Measurements from ENCODE around the gene SNX30. TPM values are rescaled to one million over a fixed set of nuclear protein-coding genes. Genes with fewer than 3 reads are reported as not detected.

Gene SNX30
- total RNA-seq, 1 experiment from 2014 or later = 24.8 TPM

DNA sequence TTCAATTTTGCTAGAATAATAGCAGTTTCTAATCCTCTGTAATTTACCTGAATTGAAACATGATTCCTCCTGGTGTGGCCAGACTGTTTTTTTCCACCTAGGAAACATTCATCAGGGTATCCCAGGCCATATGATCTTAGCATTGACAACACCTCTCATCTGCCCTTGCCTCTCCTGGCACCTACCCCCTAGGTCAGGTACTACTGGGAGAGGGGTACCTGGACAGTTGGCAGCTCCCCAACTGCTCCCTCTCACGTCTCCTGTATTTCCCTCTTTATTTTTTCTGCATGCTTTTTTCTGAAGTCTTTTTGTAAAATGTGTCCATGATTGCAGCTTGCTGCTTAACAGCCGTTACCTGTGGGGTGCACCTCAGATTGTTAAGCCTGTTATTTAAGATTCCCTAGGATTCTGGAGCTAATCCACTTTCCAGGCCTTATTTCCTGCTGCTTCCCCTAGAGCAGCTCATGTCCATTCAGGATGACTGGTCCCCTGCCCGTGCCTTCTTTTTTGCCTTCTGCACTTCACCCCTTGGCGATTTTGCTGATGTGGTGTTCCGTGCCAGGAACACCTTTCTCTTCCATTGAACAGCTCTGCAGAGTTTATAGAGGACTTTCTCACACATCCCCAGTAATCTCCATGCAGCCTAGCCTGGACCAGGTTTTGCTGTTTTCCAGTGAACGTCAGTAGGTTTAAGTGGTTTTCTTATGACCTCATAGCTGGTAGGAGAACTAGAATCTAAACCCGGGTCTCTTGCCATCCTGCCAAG lies 33.6 kb downstream of the SNX30 start:
- H3K27me3 ChIP-seq = no peaks in the 10 kb centered on the region
- H3K4me1 ChIP-seq = no peaks in the 10 kb centered on the region
- no peaks in the 10 kb centered on the region for H3K9me3 ChIP-seq (replicated peaks)
- H3K27ac ChIP-seq = no peak overlapping the region
- DNase-seq = peak; percentile 12 to 35
- H3K4me3 ChIP-seq = no peak overlapping the region
- H3K36me3 ChIP-seq = no peaks in the 10 kb centered on the region

GRCh38 chr9:112785986-112786385 lies 35.4 kb downstream of the SNX30 start:
- Histone ChIP-seq H3K36me3 (no peaks in the 10 kb centered on the region), H3K27me3 (no peaks in the 10 kb centered on the region), H3K4me1 (no peaks in the 10 kb centered on the region), H3K27ac (no peak overlapping the region), H3K4me3 (no peak overlapping the region), H3K9me3 (replicated peaks) (no peaks in the 10 kb centered on the region)
- DNase-seq = no peak

DNA sequence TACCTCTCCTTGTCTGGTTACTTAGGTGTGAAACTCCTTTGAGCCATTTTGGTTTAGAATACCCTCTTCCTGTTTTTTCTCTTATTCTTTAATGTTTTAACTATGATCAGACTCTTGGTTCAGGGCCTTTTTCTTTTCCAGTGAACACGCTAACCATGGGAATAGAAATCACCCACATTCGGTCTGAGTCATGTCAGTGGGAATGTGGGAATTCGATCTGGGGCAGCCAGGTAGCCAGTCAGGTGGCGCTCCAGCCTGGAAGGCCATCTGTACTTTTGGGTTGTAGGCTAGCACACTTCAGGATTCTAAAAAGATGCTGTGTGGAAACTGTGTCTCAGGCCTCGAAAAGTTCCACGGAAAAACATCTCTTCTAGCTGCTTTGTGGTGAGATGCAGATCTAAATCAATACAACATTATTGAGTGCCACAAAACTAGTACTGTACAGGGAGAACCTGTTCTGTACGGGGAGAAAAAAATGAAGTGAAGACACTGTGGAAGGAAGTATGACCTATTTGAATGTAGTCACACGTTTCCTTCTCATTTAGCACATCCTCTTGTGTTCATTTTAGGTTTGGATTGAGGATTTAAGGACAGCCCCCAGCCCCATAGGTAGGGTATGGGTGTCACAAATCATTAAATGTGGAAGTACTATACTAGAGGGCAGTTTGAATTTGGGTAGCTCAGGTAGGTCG lies 36.4 kb downstream of the SNX30 start:
- Histone ChIP-seq H3K4me3 (no peak overlapping the region), H3K27ac (no peak overlapping the region), H3K9me3 (replicated peaks) (no peaks in the 10 kb centered on the region), H3K36me3 (no peaks in the 10 kb centered on the region), H3K27me3 (no peaks in the 10 kb centered on the region), H3K4me1 (no peaks in the 10 kb centered on the region)
- no peak for DNase-seq

- H3K4me1 ChIP-seq = no peaks in the 10 kb centered on the region
- H3K9me3 ChIP-seq (replicated peaks) = no peaks in the 10 kb centered on the region
- H3K27ac ChIP-seq = no peak overlapping the region
- no peak for DNase-seq
- H3K36me3 ChIP-seq = no peaks in the 10 kb centered on the region
- H3K27me3 ChIP-seq = no peaks in the 10 kb centered on the region
- H3K4me3 ChIP-seq = no peak overlapping the region
Measured at GRCh38 chr9:112787978-112788377, 37.4 kb downstream of the SNX30 start.

DNA sequence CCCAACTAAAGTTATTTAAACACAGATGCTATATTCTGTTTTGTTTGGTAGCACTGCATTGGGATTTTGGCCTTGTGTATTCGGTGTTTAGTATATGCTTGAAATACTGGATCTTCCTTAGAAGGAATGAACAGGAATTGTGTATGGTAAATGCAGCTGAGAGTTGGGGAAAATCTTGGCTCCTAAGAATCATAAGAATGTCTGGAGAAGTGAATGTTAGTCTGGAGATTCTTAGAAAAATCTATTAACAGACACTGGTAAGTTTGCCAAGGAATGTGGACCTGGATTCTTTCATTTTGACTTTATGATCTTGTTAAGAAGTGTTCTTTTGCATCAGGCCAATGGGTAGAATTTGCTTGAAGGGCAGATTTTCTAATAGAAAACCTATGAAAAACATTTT lies 38.9 kb downstream of the SNX30 start:
- H3K27ac ChIP-seq = no peak overlapping the region
- H3K4me3 ChIP-seq = no peak overlapping the region
- no peak for DNase-seq
- no peaks in the 10 kb centered on the region for H3K27me3 ChIP-seq
- no peaks in the 10 kb centered on the region for H3K36me3 ChIP-seq
- no peaks in the 10 kb centered on the region for H3K9me3 ChIP-seq (replicated peaks)
- H3K4me1 ChIP-seq = no peaks in the 10 kb centered on the region

DNA sequence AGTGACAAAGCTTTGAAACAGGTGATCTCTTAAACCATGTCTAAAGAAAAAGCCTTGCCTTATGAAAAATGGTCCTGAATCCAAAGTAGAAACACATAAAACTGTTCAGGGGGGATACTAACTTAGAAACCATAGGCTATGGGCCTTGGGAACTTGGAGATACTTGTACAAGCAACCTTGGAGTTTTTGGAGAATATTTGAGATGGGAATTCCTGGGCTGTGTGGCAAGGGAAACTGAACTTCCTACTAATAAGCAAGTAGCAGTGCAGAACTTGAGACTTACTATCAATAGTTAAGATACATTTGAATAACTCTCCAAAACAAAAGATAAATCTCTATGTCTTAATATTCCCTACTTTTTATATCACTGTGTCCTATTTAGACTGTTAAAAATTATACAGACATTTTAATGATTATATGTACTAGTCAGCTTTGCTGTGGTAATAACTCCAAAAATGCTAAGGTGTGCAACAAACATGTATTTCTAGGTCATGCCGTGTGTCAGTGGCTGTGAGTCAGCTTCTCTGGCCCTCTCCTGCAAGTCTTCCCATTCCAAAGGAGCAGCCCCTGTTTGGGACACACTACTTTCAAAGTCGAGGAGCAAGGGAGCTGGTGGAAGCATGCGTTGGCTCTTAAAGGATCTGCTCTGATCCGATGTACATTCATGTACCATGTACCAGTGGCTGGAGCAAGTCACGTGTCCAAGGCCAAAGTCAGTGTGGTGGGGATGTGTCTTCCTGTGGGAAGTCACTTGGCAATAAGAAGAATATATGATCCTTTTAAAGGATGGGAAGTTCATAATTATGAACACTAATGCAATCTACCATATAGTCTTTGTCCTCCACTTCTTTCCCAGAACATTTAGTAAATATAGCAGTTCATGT lies 39.6 kb downstream of the SNX30 start:
- Histone ChIP-seq H3K4me3 (no peak overlapping the region), H3K36me3 (no peaks in the 10 kb centered on the region), H3K4me1 (no peaks in the 10 kb centered on the region), H3K27ac (no peak overlapping the region), H3K9me3 (replicated peaks) (no peaks in the 10 kb centered on the region), H3K27me3 (no peaks in the 10 kb centered on the region)
- DNase-seq = no peak

DNA sequence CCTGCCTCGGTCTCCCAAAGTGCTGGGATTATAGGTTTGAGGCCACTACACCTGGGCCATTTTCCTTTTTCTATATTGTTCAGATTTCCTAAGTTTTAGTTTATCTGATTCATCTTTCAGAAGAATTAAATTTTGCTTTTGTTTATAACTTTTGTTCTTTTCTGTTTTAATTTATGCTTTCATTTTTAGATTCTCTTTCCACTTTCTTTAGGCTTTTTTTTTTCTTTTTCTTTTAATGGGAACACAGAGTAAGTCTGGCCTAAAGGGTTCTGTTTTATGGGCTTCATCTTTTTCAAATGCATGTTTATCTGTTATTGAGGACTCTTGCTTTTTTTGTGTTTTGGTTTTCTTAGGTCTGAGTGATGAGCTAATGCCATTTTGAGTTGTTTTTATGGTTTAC lies 42.1 kb downstream of the SNX30 start:
- DNase-seq = no peak
- Histone ChIP-seq H3K9me3 (replicated peaks) (no peaks in the 10 kb centered on the region), H3K36me3 (no peaks in the 10 kb centered on the region), H3K4me1 (no peaks in the 10 kb centered on the region), H3K27me3 (no peaks in the 10 kb centered on the region), H3K27ac (no peak overlapping the region), H3K4me3 (no peak overlapping the region)

DNA sequence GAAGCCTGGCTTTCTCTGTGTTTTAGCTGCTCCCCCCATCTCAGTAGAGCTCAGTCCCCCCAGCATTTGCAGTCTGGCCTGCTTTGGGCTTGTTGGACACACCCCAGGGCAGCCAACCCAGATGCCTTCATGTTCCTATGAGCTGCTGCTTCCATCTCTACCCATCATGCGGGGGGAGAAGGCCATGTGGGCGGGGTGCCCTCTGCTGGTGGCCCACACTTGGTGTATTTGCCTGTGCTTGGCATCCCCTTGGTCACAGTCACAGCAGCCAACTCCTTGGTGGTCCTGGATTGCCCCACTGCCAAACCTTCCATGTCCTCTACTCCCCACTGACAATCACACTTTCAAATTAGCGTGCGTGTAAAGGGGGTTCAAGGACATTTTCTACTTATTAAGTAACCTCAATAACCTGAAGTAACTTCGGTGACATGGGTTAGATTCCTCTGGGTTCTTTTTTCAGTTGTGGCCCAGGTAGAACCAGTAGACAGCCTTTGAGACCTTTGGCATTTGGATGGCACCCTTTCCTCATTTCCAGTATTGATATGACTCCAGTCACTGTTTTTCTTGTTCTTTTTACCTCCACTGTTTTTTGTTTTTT lies 42.8 kb downstream of the SNX30 start:
- Histone ChIP-seq H3K4me1 (no peaks in the 10 kb centered on the region), H3K4me3 (no peak overlapping the region), H3K36me3 (no peaks in the 10 kb centered on the region), H3K27me3 (no peaks in the 10 kb centered on the region), H3K27ac (no peak overlapping the region), H3K9me3 (replicated peaks) (no peaks in the 10 kb centered on the region)
- DNase-seq = peak; percentile 79 to 85

- Histone ChIP-seq H3K27me3 (no peaks in the 10 kb centered on the region), H3K9me3 (replicated peaks) (no peaks in the 10 kb centered on the region), H3K4me1 (no peaks in the 10 kb centered on the region), H3K27ac (no peak overlapping the region), H3K4me3 (no peak overlapping the region), H3K36me3 (no peaks in the 10 kb centered on the region)
- no peak for DNase-seq
Measured at GRCh38 chr9:112794731-112795130, 44.2 kb downstream of the SNX30 start.

- no peaks in the 10 kb centered on the region for H3K4me1 ChIP-seq
Measured at GRCh38 chr9:112795921-112796320, 45.4 kb downstream of the SNX30 start.

GRCh38 chr9:112796485-112796884 lies 45.9 kb downstream of the SNX30 start:
- Histone ChIP-seq H3K27me3 (no peaks in the 10 kb centered on the region), H3K27ac (no peak overlapping the region), H3K4me3 (no peak overlapping the region), H3K36me3 (no peaks in the 10 kb centered on the region), H3K9me3 (replicated peaks) (no peaks in the 10 kb centered on the region), H3K4me1 (no peaks in the 10 kb centered on the region)
- no peak for DNase-seq

More at GRCh38 chr9:112795921-112796320, 45.4 kb downstream of the SNX30 start:
- no peak for DNase-seq
- Histone ChIP-seq H3K4me3 (no peak overlapping the region), H3K27ac (no peak overlapping the region), H3K9me3 (replicated peaks) (no peaks in the 10 kb centered on the region), H3K27me3 (no peaks in the 10 kb centered on the region), H3K36me3 (no peaks in the 10 kb centered on the region)

DNA sequence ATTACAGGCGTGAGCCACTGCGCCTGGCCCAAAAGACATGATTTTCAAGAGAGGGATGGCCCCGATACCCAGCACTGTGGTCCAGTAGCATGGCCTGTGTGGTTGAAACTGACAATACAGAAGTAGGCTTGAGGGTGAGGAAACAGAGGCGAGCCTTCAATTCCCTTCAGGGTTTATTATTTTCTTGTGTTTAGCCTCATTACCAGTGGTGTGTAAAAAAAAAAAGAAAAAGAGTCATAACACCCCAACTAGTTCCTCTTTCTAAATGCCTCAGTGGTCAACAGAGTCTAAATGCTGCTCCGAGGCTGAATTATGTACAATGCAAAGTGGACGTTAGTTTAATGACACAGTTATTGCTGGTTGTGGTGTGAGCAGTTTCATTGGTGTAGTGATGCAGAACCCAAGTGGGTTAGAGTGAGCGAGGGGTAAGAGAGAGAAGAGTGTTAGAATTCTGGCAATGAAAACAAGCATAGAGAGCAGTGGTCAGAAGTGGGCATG lies 58.8 kb downstream of the SNX30 start:
- no peaks in the 10 kb centered on the region for H3K4me1 ChIP-seq
- H3K36me3 ChIP-seq = peaks cover 4% of the 10 kb centered on the region; the same call in 1 of the 2 replicates
- no peak overlapping the region for H3K4me3 ChIP-seq
- H3K27ac ChIP-seq = no peak overlapping the region
- no peak for DNase-seq
- H3K27me3 ChIP-seq = no peaks in the 10 kb centered on the region
- no peaks in the 10 kb centered on the region for H3K9me3 ChIP-seq (replicated peaks)

GRCh38 chr9:112809906-112810305 lies 59.3 kb downstream of the SNX30 start:
- no peak for DNase-seq
- no peaks in the 10 kb centered on the region for H3K27me3 ChIP-seq
- no peak overlapping the region for H3K4me3 ChIP-seq
- H3K4me1 ChIP-seq = no peaks in the 10 kb centered on the region
- H3K9me3 ChIP-seq (replicated peaks) = no peaks in the 10 kb centered on the region
- H3K36me3 ChIP-seq = peaks cover 4% of the 10 kb centered on the region; the same call in 1 of the 2 replicates
- H3K27ac ChIP-seq = no peak overlapping the region

- DNase-seq = no peak
- no peak overlapping the region for H3K27ac ChIP-seq
- no peaks in the 10 kb centered on the region for H3K9me3 ChIP-seq (replicated peaks)
- no peak overlapping the region for H3K4me3 ChIP-seq
- peaks cover 3% of the 10 kb centered on the region; the same call in 1 of the 2 replicates for H3K36me3 ChIP-seq
- no peaks in the 10 kb centered on the region for H3K4me1 ChIP-seq
- H3K27me3 ChIP-seq = no peaks in the 10 kb centered on the region
Measured at GRCh38 chr9:112810696-112811490, 60.3 kb downstream of the SNX30 start.
